HG03521 (cell line): ENCODE measurements around the gene SART3.

Source experiments
- ATAC-seq: cut with Tn5 transposase; IDR thresholded peaks from one replicate; pipeline ENCODE4 v1.9.1; 2021; ENCODE audit warnings: mild to moderate bottlenecking, moderate library complexity; ENCODE audit not compliant: unreplicated experiment

SART3 gene

DNA sequence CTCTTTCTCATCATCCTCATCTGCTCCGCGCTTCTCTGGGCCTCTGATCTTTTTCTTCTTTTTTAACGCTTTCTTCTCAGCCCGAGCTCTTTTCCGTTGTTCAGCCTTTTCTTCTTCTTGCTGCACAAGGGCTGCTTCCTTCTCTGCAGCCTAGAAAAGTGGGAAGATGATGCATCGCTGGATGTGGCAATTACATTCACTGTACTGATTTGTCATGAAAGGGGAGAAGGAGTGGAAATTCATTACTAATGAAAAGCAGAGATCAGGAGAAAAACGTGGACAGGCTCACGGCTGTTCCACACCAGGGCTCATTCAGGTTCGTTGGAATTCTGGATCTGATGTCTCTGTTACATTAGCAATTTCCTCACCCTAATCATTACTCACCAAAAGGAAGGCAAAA lies 30.8 kb downstream of the SART3 start:
- ATAC-seq: no peak

DNA sequence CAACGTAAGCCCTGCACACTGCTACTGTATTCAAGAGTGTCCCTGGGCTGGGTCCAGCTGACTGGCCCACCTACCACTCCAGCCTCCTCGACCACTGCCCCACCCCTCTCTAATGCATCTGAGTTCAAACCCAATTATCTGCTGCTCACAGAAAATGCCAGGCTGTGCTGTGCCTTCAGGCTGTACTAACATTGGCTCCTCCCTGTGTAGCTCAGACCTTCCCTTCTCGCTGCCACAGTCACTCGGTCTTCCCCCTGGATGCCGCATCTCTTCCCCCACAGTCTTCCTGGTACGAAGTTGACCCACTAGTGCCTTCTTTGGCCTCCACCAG lies 33.8 kb downstream of the SART3 start:
- no peak for ATAC-seq

DNA sequence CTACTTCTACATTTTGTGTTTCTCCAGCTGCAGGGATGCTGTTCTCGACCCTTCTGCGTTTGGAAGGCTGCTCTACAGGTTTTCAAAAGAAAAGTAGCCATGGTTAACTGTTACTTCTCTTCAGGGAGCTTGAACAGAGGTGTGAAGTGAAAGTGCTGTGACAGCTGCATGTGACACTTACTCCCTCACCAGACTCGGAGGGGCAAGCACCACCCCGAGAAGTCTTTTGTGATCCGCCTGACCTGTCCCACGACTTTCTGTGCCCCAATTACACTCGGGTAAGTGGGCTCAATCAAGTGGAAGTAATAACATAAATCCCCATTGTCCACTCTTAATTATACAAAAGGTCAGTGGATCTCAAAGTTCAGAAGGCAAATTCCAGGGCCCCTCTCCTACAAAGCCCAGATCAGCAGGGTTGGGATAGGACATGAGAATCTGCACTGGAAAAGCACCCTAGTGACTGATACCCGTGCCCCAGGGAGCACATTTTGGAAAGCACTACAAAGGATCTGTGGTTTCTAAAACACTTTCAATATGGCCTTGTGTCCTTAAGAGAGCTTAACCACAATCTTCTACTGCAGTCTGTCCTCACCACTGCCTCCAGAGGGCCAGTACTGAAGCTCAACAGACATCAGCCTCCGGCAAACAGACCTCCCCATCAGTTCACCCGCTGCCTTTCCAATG lies 34.3 kb downstream of the SART3 start:
- ATAC-seq: no peak

DNA sequence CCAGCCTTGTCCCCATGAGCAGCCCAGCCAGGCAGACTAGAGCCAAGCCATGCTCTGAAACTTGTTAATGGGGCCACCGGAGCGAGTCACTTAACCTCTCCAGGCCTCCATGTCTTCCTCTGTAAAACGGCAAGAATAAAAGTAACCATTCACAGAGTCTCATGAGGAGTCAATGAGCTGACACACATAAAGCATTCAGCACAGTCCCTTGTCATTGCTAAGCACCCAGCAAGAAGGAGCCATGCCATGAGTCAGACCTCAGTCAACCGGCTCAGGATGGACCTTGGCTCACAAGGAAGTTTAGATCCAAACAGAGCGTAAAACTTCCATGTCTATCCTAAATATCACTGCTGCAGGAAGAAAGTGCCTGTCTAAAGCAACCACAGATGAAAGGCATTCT lies 35.3 kb downstream of the SART3 start:
- no peak for ATAC-seq

DNA sequence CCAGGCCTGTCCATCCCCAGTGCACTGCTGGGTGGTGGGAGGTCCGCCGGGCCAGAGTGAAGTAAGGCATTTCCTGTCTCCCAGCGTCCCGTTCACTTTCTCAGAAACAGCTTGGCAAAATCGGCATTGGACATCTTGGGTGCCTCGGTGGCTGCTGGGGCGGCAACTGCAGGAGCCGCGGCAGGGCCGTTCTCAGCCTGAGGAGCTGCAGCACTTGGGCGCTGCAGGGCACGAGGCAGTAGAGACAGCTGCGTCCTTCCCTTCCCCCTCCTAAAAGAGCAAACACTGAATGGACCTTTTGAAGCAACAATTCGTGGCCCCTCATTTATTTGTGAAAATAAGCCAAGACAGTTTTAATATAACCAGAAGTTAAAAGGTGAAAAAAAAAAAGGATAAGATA lies 37.6 kb downstream of the SART3 start:
- ATAC-seq: no peak

DNA sequence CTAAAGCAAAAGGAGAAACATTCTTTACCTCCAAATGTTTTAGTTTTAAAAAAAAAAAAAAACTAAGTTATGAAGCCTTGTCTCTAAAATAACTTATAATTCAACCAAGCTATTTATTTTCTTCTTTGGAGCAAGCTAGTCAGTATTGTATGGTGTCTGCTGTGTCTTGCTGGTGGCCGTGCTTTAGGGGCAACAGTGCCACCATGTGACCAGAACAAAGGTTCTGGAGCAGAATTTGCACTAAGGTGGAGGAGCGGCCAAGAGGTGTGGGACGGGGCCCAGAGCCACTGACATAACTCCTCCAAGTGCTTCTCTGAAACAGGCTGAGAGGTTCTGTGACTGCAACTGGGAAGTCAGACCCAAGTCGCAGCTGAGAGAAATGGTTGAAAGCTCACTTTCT lies 41.4 kb downstream of the SART3 start:
- no peak for ATAC-seq

DNA sequence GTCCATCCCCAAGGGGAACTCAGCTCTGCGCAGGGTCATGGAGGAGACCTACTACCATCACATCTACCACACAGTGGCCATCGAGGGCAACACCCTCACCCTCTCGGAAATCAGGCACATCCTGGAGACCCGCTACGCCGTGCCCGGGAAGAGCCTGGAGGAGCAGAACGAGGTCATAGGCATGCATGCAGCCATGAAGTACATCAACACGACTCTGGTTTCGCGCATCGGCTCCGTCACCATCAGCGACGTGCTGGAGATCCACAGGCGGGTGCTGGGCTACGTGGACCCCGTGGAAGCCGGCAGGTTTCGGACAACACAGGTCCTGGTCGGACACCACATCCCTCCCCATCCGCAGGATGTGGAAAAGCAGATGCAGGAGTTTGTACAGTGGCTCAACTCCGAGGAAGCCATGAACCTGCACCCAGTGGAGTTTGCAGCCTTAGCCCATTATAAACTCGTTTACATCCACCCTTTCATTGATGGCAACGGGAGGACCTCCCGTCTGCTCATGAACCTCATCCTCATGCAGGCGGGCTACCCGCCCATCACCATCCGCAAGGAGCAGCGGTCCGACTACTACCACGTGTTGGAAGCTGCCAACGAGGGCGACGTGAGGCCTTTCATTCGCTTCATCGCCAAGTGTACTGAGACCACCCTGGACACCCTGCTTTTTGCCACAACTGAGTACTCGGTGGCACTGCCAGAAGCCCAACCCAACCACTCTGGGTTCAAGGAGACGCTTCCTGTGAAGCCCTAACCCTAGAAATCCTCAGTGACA lies 42.1 kb downstream of the SART3 start:
- no peak for ATAC-seq

DNA sequence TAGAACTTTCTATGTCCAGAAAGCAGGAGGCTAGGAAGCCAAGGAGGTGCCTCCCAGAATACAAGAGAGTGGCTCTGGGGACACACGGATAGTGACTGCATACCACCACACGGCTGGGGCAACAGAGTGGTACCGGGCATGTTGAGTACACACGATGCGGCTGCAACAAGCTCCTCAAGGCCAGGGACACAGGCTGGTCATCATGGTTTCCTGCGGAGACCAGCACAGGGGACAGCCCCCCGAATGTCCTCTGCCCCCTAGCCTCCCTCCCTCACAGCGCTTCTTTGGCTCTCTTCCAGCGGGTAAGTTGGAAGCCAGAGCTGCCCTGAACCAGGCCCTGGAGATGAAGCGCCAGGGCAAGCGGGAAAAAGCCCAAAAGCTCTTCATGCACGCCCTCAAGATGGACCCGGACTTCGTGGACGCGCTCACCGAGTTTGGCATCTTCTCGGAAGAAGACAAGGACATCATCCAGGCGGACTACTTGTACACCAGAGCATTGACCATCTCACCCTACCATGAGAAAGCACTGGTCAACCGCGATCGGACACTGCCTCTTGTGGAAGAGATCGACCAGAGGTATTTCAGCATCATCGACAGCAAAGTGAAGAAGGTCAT lies 42.8 kb downstream of the SART3 start:
- no peak for ATAC-seq

DNA sequence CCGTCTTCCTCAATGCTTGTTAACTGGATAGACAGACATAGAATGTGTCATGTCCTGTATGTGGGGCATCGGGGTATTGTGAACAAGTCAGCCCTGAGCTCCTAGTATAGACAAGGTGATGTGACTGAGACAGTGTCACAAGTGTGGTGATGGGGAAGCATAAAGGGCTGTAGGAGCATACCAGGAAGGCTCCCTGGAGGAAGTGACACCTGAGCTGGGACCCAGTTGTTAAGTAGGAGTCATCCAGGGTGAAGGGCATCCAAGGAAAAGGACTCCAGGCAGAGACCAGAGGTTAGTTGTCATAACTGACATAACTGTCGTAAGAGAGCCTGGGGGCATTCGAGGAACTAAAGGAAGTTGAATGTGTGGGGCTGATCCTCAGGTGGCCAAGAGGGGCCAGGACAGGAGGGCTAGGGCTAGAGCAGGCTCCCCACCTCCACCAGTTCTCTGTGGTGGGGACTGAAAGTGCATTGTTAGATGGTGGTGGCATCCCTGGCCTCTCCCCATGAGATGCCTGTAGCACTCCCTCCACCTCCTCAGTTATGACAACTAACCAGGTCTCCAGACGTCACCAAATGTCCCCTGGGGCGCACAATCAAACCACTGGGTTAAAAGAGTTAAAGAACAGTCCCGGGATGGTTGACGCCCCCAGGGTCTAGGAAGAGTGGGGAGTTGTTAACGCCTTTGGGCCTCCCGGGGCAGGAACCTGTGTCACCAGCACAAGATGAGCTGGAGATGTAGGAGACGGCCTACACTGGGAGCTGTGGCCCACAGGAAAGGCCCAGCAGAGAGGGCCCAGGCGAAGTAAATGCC lies 43.5 kb downstream of the SART3 start:
- no peak for ATAC-seq

DNA sequence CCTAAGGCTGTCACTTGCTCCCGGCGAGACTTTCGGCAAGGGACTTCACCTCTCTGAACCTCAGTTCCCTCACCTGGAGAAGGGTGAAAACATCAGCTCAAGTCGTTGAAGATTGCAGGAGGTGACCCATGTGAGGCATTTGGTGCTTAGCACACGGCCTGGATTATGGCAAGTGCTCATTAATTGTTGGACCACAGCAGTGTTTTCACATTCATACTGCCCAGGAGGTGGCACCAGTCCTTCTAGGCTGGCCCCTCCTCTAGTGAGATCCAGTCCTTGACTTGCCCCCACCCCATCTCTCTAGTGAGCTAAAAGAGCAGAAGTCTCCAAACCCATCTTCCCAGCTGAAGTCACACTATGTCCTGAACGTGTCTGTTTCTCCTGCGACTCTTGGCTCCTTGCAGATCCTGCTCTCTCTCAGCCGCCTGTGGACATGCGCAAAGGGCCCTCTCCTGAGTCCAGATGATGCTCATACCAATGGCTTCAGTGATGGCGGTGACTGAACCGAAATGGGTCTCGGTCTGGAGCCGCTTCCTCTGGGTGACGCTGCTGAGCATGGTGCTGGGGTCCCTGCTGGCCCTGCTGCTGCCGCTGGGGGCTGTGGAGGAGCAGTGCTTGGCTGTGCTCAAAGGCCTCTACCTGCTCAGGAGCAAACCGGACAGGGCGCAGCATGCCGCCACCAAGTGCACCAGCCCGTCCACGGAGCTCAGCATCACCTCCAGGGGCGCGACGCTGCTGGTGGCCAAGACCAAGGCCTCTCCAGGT lies 44.3 kb downstream of the SART3 start:
- no peak for ATAC-seq

DNA sequence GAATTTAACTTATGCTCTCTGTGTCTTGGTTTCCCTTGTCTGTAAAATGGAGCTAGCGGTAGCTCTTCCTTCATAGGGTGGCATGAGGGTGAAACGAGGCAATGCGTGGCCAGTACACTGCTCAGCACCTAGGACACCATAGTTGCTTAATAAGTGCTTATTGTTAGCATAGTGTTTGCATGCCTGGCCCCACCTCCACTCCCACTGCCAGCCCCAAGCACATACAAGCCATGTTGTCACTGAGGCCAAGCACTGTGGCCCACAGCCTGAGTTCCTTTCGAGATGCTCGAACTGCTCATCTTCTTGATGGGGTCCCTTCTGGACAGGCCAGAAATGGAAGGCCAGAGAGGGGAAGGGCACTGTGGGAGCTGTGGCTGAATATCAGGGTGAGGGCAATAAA lies 45.1 kb downstream of the SART3 start:
- ATAC-seq: no peak

DNA sequence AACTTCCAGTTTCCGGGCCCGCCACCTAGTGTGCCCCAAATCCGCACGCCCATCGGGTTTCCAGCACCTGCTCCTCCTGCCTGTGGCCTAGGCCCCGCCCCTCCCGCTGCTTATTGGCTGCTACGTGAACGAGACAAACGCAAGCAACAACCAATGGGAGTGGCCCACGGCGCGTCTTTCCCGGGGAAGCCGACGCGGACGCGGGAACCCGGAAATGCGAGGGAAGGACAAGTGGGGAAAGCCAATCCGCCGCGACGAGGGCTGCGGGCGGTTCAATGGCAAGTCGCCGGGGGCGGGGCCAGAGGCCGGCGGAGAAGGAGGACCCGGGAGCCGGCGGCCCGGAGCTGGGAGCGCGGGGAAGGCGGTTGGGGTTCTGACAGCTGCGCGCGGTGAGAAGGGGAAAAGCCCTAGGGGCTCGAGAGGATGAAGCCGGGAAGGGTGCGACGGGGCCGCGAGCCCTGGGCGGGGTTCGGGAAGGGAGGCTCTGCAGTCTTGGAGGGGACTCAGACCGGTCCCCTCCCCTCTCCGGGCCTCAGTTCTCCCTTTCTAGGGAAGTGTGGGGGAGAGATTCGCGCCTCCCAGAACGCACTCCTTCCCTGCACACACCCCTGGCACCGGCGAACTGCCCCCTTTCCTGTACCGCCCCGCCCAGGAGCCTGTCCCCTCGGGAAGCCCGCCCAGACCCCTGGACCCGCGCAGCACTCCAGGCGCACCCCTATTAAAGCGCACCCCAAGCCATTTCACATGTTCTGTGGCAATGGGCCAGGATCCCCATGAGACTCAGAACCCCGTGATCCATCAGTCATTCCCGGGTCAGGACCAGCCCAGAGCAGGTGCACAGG lies 45.8 kb downstream of the SART3 start, which contains the start of gene FICD:
TSS of gene FICD (plus strand) at position 305 of the 842 bp plus-strand sequence. CDS start 1,696 bp downstream, outside the sequence.
- ATAC-seq: peak; percentile 90

DNA sequence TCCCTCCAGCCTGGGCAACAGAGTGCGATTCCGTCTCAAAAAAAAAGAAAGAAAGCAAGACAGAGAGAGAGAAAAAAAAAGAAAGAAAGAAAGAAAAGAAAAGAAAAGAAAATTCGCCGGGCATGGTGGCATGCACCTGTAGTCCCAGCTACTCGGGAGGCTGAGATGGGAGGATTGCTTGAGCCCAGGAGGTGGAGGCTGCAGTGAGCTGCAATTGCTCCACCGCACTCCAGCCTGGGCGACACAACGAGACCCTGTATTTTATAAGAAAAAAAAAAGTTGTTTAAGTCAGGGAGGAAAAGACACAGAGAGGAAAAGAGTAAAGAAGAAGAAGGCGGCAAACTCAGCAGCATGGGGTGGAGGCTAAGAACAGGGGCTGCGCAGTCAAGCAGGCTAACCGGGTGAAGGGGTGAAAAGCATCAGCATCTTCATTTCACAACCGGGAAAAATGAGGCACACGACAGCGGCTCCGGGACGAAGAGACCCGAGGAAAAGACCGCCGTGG lies 46.5 kb downstream of the SART3 start:
- ATAC-seq: peak; percentile 0

DNA sequence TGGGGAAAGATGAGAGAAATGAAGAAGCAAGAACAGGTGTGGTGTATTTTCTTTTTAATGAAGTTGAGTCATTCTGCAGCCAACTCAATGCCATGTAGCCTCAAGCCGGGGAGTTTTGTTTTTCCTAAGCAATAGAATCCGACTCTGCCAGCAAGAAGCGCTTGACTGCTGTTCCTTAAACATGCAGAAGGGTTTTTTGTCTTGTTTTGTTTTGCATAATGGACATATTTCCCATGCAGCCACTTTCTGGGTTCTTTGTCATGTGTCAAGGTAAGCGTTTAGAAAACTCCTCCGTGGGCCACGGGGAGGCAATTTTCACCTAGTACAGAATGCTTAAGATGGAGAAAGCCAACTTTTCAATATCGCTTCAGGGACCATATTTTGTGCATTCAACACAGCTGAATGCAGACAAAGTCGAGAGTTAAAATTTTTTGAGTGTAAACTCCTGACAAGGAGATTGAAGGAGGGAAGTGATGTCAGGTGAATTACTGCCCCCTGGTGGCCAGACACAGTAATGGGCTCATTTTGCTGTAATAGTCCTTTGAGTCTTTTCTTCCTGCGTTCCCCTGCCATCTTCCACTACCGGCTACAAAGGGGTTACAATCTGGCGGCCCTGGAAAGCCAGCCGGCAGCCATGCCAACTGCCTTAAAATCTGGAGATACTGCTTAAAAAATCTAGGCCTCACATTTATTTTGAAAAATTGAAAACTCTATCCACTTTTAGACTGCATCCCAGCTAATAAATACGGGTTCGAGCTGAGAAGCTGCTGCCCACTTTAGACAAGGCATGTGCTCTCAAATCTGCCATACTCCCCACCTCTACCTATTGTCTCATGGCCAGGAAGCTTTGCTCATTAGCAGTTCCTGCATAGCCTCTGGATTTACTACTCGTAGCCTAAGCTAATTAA lies 49.1 kb downstream of the SART3 start:
- ATAC-seq: no peak

DNA sequence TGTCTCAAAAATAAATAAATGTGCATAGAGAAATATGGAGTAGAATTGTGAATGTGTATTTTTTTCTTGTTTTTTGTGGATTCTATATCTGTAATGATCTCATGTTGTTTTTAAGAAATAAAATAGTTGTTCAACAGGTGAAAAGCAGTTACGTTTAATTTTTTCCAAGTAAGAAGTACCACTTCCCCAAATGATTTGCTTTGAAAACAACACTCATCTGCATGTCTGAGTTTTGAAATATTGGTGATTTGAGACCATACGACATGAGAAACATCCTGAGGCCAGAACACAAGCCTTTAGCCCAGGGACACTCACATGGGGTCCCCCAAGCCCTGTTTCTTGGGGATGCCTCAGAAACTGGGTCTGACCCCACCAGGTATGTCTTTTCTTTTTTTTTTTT lies 50.1 kb downstream of the SART3 start:
- ATAC-seq: no peak

DNA sequence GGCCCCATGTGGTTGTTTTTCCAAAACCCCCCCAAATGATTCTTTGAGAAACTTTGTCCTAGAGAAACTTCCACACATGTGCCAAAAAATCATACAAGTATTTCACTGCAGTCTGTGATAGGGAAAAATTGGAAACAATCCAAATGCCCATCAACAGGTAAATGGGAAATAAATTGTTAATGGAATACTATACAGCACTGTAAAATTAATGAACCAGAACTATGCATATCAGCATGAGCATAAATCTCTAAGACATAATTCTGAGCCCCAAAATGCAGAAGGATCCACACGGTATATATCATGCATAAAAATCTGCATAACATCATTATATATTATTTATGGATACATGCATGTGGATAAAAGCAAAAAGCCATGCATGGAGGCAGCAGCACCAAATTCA lies 51.2 kb downstream of the SART3 start:
- ATAC-seq: no peak

DNA sequence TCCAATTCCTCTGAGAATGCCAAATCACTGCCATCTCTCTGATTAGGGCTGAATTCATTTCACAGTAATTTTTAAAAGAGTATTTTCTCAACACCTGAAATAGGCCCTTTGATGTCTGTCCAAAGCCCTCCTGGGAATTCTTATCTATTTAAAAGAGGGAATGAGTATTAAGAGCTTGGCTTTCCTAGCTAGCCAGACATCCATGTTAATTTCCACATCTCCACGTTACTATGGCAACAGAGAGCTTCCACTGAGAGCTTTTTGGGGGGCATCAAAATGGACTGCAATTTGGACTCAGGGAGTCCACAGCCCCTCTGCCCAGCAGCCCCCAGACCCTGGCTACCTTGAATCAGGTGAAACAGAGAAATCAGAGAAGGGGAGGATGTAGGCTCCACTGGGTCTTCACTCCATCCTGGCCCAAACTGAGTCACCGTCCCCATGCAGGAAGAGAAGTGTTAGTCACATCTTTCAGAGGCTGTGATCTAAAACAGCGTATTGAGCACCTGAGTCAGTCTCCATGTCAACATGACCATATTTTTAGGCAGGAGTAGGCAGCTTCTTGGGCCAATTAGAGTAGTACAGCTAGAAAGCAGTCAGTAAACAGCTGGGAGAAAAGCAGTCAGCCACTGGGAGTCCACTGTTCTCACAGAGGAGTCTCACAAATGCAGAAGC lies 52.9 kb downstream of the SART3 start:
- no peak for ATAC-seq

DNA sequence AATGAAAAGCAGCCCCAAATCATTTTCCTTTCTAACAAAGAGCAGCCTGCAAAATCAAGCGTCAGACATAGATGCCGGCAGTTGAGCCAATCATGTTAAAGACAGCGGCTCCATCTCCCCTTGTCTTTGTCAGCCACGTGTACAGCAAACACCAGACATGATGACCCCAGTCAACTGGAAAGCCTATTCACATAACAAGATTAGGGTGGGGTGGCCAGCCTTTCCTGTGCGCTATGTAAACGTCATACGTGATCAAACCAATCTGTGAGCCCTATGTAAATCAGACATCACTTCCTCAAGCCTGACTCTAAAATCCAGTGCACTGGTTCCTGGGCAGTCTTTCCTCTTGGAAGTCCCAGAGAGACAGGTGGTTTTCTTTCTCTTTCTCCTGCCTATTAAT lies 55.8 kb downstream of the SART3 start:
- no peak for ATAC-seq
